HG02623 (cell line): ENCODE data around the gene MRPS24.

ENCODE experiments used
- ATAC-seq: cut with Tn5 transposase; IDR thresholded peaks from one replicate; pipeline ENCODE4 v1.9.1; 2021; ENCODE audit warnings: moderate library complexity; ENCODE audit not compliant: unreplicated experiment

The MRPS24 gene

DNA sequence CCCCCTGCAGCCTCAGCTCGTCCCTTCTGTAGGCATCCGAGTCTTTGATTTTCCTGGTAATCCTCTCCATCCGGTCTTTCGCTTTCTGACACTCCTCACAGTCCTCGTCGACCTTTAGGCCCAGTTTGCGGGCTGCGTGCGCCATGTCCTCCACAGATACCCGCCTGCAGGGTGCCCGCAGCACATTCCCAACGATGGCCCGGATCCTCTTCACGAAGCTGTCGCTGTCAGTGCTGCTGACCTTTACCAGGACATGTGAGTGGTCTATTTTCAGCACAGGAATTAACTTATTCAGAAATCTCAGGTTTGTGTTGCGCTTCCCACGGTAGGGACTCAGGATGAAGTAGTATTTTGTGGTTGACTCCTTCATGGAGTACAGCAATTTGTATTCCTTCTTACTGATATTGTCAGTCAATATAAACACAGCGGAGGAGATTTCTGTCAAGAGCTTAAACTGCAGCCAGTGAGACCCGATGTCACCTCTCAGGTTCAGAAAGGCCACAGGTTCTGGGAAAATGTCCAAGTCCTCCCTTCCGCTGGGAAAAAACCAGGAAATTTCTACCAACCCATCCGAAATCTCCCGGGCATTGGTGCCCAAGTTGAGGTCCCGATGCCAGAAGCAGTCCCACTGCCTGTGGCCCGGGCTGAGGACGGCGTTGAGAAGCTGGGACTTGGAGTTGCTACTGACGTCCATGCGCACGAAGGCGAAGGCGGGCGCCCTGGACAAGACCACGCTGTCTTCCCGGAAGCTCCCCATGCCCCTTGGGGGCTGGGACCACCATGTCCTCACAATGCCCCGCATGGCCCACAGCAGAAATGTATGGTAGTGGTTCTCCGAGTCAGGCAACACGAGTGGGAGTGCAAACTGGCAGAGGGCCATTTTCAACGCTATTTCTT, 8.9 kb upstream of the MRPS24 start:
- ATAC-seq: no peak

DNA sequence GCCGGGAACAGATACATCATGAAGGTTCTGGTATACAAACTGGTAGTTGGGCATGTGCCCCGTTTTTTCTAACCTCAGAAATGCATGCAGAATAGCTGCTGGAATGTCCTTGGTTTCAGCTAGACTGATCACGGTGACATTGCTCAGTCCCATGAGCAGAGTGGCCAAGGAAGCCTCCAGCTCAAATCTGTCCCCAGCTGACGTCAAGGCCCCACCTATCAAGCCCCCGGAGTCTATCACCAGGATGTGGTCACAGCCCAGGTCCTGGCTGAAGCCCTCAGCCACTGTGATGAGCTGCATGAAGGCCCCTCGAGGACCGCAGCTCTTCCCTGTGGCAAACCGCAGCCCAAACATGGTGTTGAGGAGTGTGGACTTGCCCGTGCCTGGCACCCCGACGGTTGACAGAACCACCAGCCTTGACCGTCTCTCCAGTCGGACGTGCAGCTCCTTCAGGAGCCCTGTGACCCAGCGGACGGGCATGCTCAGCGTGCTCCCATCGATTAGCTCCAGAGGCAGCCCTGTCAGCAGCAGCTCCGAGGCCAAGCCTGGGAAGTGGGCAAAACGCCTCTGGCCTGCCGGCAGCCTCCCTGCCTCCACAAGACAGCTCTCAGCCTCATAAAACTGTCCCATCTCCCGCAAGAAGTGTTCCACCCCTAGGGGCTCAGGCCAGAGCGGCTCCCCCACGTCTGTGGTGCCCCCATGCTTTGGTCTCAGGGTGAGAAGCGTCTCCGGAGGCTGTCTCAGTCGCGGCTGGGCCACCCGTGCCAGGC, 7.8 kb upstream of the MRPS24 start:
- no peak for ATAC-seq

DNA sequence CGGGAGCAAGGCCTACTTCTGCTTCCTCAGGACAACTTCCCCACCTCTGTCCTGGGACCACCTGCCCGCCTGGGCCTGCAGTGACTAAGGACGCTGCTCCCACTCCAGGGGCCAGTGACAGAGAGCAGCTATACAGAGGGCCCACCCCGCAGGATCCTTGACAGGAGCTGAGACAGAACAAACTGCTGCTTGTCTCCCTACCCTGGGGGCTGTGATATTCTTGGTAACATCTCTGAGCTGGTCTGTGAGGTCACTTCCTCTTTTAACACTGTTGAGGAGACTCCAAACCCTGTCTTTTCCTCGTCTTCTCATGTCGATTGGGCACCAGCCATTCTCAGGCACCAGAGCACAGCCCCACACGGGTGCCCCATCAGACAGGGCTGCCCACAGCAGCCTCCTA, 6.9 kb upstream of the MRPS24 start:
- no peak for ATAC-seq

DNA sequence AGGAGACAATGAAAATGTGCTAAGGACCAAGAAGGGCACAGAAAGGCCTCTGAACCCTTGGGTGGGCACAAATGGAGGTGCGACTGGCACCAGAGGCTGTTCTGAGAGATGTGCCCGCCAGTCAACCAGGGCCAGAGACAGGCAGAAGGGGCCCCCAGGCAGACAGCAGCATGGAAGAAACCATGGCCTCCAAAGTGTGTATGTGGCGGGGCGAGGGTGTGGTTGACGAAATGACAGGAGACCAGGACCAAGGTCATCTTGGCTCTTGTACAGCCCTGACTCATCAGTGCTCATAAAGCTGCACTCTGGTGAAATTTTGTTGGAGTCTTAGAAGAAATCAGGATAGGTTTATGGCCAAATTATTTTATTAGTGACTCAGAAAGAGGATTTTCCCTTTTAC, 4.0 kb upstream of the MRPS24 start:
- ATAC-seq: no peak

- ATAC-seq: no peak
Measured at GRCh38 chr7:43872406-43873110, 3.2 kb upstream of the MRPS24 start.

DNA sequence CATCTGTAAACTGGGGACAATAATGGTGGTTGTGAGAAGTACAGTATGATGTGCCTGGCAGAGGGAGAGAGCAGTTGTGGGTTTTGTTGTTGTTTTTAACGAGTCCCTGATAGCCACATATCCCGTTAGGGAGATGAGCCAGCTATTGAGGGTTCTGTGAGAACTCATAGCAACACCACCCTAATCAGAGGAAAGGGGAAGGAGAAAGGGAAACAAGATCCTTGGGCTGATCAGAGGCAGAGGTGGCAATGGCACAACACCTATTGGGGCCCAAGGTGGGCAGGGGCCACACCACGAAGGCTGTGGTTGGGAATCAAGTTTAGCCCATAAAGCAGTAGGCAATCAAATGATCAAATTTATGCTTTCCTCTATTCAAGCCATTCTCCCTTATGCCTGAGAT, 1.7 kb upstream of the MRPS24 start:
- no peak for ATAC-seq

GRCh38 chr7:43870316-43870715, 999 bp upstream of the MRPS24 start:
- no peak for ATAC-seq

DNA sequence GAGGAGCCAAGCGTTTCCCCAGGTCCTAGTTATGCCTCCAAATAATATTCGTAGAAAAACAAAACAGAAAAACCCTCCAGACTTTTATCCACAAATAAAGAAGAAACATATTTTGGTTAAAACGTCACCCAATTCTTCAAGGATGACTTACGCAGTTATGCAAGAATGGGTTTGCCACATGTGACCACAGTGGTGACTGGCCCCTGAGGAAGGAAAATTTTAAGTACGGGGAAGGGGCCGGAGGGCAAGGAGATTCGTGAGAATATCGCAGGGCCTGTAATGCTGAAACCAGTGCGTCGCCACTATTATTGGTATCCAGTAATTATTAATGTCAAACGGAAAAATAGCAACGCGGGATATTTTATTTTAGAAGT, 537 bp upstream of the MRPS24 start:
- ATAC-seq: no peak

DNA sequence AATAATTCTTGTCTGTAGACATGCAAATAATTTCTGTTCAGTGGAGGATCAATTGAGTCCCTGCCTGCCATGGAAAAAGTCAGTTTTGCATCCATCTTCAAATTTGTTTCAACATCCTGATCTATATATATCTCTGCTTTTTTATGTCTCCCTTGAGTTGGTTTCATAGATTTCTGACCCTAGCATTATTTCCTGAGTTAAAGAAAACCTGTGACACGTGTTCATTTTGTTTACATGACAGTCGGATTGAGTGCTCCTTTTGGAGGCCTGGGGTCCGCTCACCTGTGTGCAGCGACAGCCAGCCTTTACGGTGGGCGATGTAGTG, 674 bp downstream of the MRPS24 start:
- ATAC-seq: no peak

DNA sequence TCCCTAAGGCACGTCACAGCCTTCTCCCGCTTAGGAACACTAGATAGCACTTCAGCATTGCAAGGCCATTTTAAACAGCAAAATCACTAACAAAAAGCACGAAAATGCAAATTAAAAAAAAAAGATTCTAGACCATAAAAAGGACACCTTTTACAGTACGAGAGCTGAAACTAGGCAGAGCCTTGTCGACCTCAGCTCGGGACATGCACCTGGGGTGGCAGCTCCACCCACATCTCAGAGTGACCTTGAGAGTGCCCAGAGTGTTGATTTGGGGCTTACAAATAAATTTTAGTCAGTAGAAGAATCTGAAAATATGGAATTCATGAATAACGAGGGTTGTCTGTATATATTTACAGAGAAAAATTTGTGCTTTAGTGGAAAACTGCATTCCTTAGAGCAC, 1.1 kb downstream of the MRPS24 start:
- ATAC-seq: no peak

- ATAC-seq: no peak
Measured at GRCh38 chr7:43865277-43865676, 4.0 kb downstream of the MRPS24 start.

DNA sequence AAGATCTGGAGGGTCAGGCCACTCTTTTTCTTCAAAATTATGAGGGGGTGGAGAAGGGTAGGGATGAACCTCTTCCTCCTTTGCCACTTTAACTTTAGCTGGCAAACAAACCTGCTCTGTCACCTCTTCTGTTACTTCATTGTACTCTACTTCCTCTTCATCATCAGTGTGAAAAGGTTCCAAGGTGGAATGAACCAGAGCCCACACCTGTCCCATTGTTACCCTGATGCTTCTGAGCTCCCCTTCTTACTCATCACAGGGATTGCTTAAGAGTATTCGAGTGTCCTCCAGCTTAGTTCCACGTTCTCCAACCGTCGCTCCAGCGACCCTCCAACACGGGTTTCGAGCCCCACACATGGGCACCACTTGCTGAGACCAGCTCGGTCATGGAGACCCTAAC, 5.2 kb downstream of the MRPS24 start:
- no peak for ATAC-seq

DNA sequence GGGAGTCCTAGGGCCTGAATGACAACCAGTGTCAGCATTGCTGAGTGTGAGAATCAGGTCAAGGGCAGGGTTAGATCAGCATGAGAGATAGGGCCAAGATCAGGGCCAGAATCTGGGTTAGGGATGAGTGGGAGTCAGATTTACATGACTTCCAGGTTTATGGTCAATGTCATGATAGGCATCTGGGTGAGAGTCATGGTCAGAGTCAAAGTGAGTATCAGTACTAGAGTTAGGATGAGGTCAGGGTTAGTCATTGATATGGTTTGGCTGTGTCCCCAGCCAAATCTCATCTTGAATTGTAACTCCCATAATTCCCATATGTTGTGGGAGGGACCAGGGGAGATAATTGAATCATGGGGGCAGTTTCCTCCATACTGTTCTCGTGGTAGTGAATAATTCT, 12.3 kb downstream of the MRPS24 start:
- no peak for ATAC-seq

GRCh38 chr7:43856316-43856715, 13.0 kb downstream of the MRPS24 start:
- no peak for ATAC-seq

DNA sequence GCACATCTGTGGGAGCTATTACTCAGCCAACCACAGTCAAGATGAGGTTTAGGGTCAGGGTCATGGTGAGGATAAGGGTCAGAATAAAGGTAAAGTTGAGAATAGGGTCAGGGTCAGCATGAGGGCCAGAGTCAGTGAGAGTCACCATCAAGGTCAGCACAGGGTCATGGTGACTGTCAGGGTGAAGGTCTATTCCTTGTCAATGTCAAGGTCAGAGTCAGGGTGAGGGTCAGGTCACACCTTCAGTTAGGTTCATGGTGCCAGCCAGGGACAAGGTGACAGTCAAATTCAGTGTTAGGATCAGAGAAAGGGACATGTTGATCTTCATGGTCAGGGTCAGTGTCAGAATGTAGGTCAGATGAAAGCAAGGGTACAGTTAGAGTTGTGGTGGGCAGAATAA, 14.1 kb downstream of the MRPS24 start:
- ATAC-seq: no peak

DNA sequence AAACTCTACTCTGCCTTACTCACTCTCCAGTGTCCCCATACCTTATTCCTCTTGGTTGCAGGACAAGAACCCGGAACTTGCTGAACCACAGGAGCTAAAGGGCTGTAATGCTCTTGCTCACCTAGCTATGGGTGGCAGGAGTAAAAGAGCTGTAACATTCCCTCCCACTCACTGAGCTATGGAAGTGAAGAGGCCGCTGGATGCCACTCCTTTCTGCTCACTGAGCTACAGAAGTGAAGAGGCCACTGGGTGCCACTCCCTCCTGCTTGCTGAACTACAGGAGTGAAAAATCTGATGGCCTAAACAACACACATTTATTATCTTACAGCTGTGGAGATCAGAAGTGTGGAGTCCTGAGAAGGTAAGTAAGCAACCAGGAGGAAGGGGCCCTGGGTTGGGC, 17.5 kb downstream of the MRPS24 start:
- no peak for ATAC-seq

- no peak for ATAC-seq
Measured at GRCh38 chr7:43850348-43851116, 18.8 kb downstream of the MRPS24 start.

GRCh38 chr7:43849047-43849446, 20.3 kb downstream of the MRPS24 start:
- ATAC-seq: no peak

- no peak for ATAC-seq
Measured at GRCh38 chr7:43847496-43847895, 21.8 kb downstream of the MRPS24 start.

GRCh38 chr7:43844662-43845061, 24.7 kb downstream of the MRPS24 start:
- ATAC-seq: no peak

DNA sequence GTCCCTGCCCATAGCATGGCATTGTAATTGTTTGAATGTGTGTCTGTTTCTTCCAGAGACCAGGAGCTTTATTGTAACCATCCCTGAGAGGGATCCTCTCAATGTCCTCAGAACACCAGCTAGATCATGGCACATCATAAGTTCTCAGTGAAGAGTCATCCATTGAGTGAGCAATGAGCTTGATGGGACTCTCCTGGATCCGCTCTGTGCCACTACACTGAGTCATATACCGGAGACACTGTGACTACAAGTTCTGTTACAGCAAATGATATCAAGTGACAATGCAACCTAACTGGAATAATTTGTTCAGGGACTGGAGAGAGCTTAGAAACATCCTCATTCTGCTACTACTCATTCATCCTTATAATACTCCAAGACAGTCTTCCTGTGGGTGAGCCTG, 25.1 kb downstream of the MRPS24 start:
- no peak for ATAC-seq
